IMR-90 (cell line): Measurements from ENCODE around the gene MRE11. TPM values are rescaled to one million over a fixed set of nuclear protein-coding genes. Genes with fewer than 3 reads are reported as not detected.

Experiments used
- ATAC-seq: fragments of 200-7000 bp; cut with Tn5 transposase; 2 replicates; pipeline ENCODE4 v1.9.1; 2020; ENCODE audit warnings: low read depth, mild to moderate bottlenecking, moderate library complexity
- BruUV-seq: library from RNA; stranded (reverse); fragments of 400-500 nt; replicated peaks from 2 replicates; lab custom pipeline; 2021; lab: Mats Ljungman, UMichigan
- CTCF ChIA-PET: fragments of 300-600 bp; formaldehyde crosslinking; extraction: SDS; loops from one replicate; lab custom pipeline; 2021; ENCODE audit warnings: antibody characterized with exemption; lab: Yijun Ruan, JAX
- POLR2A ChIA-PET: fragments of 300-600 bp; sonication (Branson Sonifier 250); formaldehyde crosslinking; loops from one replicate; lab custom pipeline; 2022; ENCODE audit warnings: antibody characterized with exemption; ENCODE audit not compliant: unreplicated experiment; lab: Charles Lee
- DNase-seq: peaks from one replicate; pipeline ENCODE4 v3.0.0; 2013
- H2AFZ ChIP-seq: replicated peaks from 2 replicates; pipeline ENCODE3; 2013; ENCODE audit warnings: low read length, mild to moderate bottlenecking; ENCODE audit not compliant: poor library complexity
- H2AK5ac ChIP-seq: 2 replicates; pipeline ENCODE4 v1.6.1; 2013; ENCODE audit warnings: low read depth, low read length, inconsistent platforms
- H2AK9ac ChIP-seq: replicated peaks from 2 replicates; pipeline ENCODE3; 2013; ENCODE audit warnings: mild to moderate bottlenecking, low read depth, low read length, moderate library complexity; ENCODE audit not compliant: poor library complexity
- H2BK120ac ChIP-seq: 2 replicates; pipeline ENCODE4 v1.6.1; 2013; ENCODE audit warnings: low read depth, low read length, inconsistent platforms
- H2BK15ac ChIP-seq: 3 replicates; pipeline ENCODE4 v1.6.1; 2013; ENCODE audit warnings: low read depth, low read length, inconsistent platforms
- H2BK20ac ChIP-seq: 2 replicates; pipeline ENCODE4 v1.6.1; 2013; ENCODE audit warnings: low read depth, mild to moderate bottlenecking, inconsistent platforms, low read length, moderate library complexity
- H2BK5ac ChIP-seq: 2 replicates; pipeline ENCODE4 v1.6.1; 2013; ENCODE audit warnings: mild to moderate bottlenecking, low read depth, low read length, inconsistent platforms; ENCODE audit not compliant: poor library complexity, severe bottlenecking
- H3K14ac ChIP-seq: replicated peaks from 2 replicates; pipeline ENCODE4 v1.6.1; 2013; ENCODE audit warnings: low read depth, low read length, inconsistent platforms
- H3K18ac ChIP-seq: 2 replicates; pipeline ENCODE4 v1.6.1; 2013; ENCODE audit warnings: low read depth, low read length, control low read depth
- H3K23ac ChIP-seq: 2 replicates; pipeline ENCODE4 v1.6.1; 2013; ENCODE audit warnings: low read depth, low read length, inconsistent platforms
- H3K27ac ChIP-seq: 2 replicates; pipeline ENCODE4 v1.5.1; 2013; ENCODE audit warnings: mild to moderate bottlenecking, control low read depth, low read length; ENCODE audit not compliant: insufficient read depth
- H3K27me3 ChIP-seq: 2 replicates; pipeline ENCODE4 v1.6.1; 2013; ENCODE audit warnings: low read length; ENCODE audit not compliant: control insufficient read depth, insufficient read depth
- H3K36me3 ChIP-seq: 2 replicates; pipeline ENCODE4 v1.6.1; 2013; ENCODE audit warnings: low read length, mixed read lengths; ENCODE audit not compliant: control insufficient read depth, insufficient read depth
- H3K4ac ChIP-seq: 2 replicates; pipeline ENCODE4 v1.6.1; 2013; ENCODE audit warnings: low read depth, low read length, inconsistent platforms
- H3K4me1 ChIP-seq: 2 replicates; pipeline ENCODE4 v1.6.1; 2013; ENCODE audit warnings: low read length, mixed read lengths; ENCODE audit not compliant: control insufficient read depth, insufficient read depth
- H3K4me2 ChIP-seq: 2 replicates; pipeline ENCODE4 v1.6.1; 2013; ENCODE audit warnings: low read depth, mild to moderate bottlenecking, control low read depth, low read length, moderate library complexity
- H3K4me3 ChIP-seq: 2 replicates; pipeline ENCODE4 v1.5.1; 2013; ENCODE audit warnings: low read depth, mild to moderate bottlenecking, control low read depth, low read length, moderate library complexity; ENCODE audit not compliant: insufficient read depth
- H3K56ac ChIP-seq: 2 replicates; pipeline ENCODE4 v1.6.1; 2013; ENCODE audit warnings: low read length, inconsistent platforms; ENCODE audit not compliant: insufficient read depth; ENCODE audit errors: extremely low read depth
- H3K79me1 ChIP-seq, 2 experiments: 2 replicates each; pipeline ENCODE4 v1.6.1; 2013; ENCODE audit warnings: low read length in 2 of 2, inconsistent platforms in 1 of 2, low read depth in 1 of 2
- H3K9ac ChIP-seq: 2 replicates; pipeline ENCODE4 v1.6.1; 2013; ENCODE audit warnings: low read depth, low read length, control low read depth
- H3K9me1 ChIP-seq: 2 replicates; pipeline ENCODE4 v1.6.1; 2013; ENCODE audit warnings: low read length, inconsistent platforms; ENCODE audit not compliant: insufficient read depth
- H3K9me3 ChIP-seq: 2 replicates; pipeline ENCODE4 v1.6.1; 2013; ENCODE audit warnings: low read length; ENCODE audit not compliant: control insufficient read depth, insufficient read depth
- H4K20me1 ChIP-seq: 2 replicates; pipeline ENCODE4 v1.6.1; 2013; ENCODE audit warnings: low read length, inconsistent platforms; ENCODE audit not compliant: insufficient read depth
- H4K5ac ChIP-seq: 2 replicates; pipeline ENCODE4 v1.6.1; 2013; ENCODE audit warnings: mild to moderate bottlenecking, low read depth, low read length, control low read depth
- H4K8ac ChIP-seq, 2 experiments: 2 replicates each; pipeline ENCODE4 v1.6.1; 2013; ENCODE audit warnings: low read depth in 2 of 2, low read length in 2 of 2, control low read depth in 1 of 2, inconsistent platforms in 1 of 2
- H4K91ac ChIP-seq: 2 replicates; pipeline ENCODE4 v1.6.1; 2013; ENCODE audit warnings: low read depth, low read length, inconsistent platforms; ENCODE audit not compliant: insufficient read depth
- BHLHE40 ChIP-seq: fragments of 150-350 bp; IDR thresholded peaks from 2 replicates; pipeline ENCODE4 v1.6.1; 2016; ENCODE audit warnings: mild to moderate bottlenecking, low read depth, low read length
- CEBPB ChIP-seq: IDR thresholded peaks from 2 replicates; pipeline ENCODE4 v1.6.1; 2012; ENCODE audit warnings: low read depth, low read length, improper control_type of control experiment
- CHD1 ChIP-seq: IDR thresholded peaks from 2 replicates; pipeline ENCODE4 v1.6.1; 2012; ENCODE audit warnings: low read depth, low read length, improper control_type of control experiment
- CTCF ChIP-seq: conservative IDR thresholded peaks from 2 replicates; pipeline ENCODE4 v1.5.1; 2012; ENCODE audit warnings: mild to moderate bottlenecking, low read depth, low read length, improper control_type of control experiment
- ELK1 ChIP-seq: fragments of 150-350 bp; IDR thresholded peaks from 2 replicates; pipeline ENCODE4 v1.6.1; 2016; ENCODE audit warnings: low read depth, mild to moderate bottlenecking, low read length, moderate library complexity, borderline replicate concordance
- FOS ChIP-seq: fragments of 150-350 bp; IDR thresholded peaks from 2 replicates; pipeline ENCODE4 v1.6.1; 2016; ENCODE audit warnings: low read depth, low read length
- MAFK ChIP-seq: IDR thresholded peaks from 2 replicates; pipeline ENCODE4 v1.6.1; 2012; ENCODE audit warnings: low read depth, low read length, improper control_type of control experiment
- MAZ ChIP-seq: IDR thresholded peaks from 2 replicates; pipeline ENCODE4 v1.6.1; 2012; ENCODE audit warnings: low read depth, mild to moderate bottlenecking, low read length, improper control_type of control experiment, moderate library complexity, borderline replicate concordance
- POLR2A ChIP-seq: IDR thresholded peaks from 2 replicates; pipeline ENCODE4 v1.6.1; 2012; ENCODE audit warnings: mild to moderate bottlenecking, low read depth, low read length
- RAD21 ChIP-seq: IDR thresholded peaks from 2 replicates; pipeline ENCODE4 v1.6.1; 2012; ENCODE audit warnings: low read length, improper control_type of control experiment
- RCOR1 ChIP-seq: IDR thresholded peaks from 2 replicates; pipeline ENCODE4 v1.6.1; 2012; ENCODE audit warnings: mild to moderate bottlenecking, low read length, improper control_type of control experiment; ENCODE audit not compliant: insufficient replicate concordance
- RFX5 ChIP-seq: IDR thresholded peaks from 2 replicates; pipeline ENCODE4 v1.8.0; 2012; ENCODE audit warnings: low read depth, mild to moderate bottlenecking, low read length, moderate library complexity
- SMC3 ChIP-seq: fragments of 150-350 bp; IDR thresholded peaks from 2 replicates; pipeline ENCODE4 v1.6.1; 2016; ENCODE audit warnings: low read depth, mild to moderate bottlenecking, antibody characterized with exemption, low read length, moderate library complexity
- USF2 ChIP-seq: fragments of 150-350 bp; IDR thresholded peaks from 2 replicates; pipeline ENCODE4 v1.6.1; 2017; ENCODE audit warnings: mild to moderate bottlenecking, antibody characterized with exemption, low read length, low read depth
- WGBS, 2 experiments: methylation state at CpG; one replicate each; pipeline versions ENCODE4 v1.1.5 to v1.1.7; 2013; ENCODE audit warnings: missing lambda C conversion rate in 2 of 2; ENCODE audit not compliant: insufficient read length in 1 of 2; ENCODE audit errors: extremely low coverage in 2 of 2; 5-methylcytosine and 5-hydroxymethylcytosine counted together
- dilution Hi-C: fragments of 300-500 bp; cut with HindIII; formaldehyde crosslinking; loops from one replicate; pipeline ENCODE4 v1.14.3; 2018; ENCODE audit warnings: low sequenced_read_pairs; ENCODE audit not compliant: unreplicated experiment
- in situ Hi-C: fragments of 300-500 bp; cut with MboI; formaldehyde crosslinking; loops from 3 replicates; pipeline ENCODE4 v1.14.3; 2019; ENCODE audit warnings: low sequenced_read_pairs, inconsistent platforms, mixed read lengths
- intact Hi-C: fragments of 100-400 bp; cut with micrococcal nuclease; formaldehyde crosslinking; loops from 2 replicates; pipeline ENCODE4 v1.10.0; 2022
- polyA plus RNA-seq, 3 experiments: library from polyadenylated mRNA; depleted of rRNA; stranded (reverse); fragments of >200 nt; gene quantifications; 2 replicates each; pipeline ENCODE4 v1.2.3, GENCODE V29; 2012; ENCODE audit warnings: low replicate concordance in 1 of 3
- total RNA-seq: library from RNA; depleted of rRNA; stranded (reverse); fragments of >200 nt; gene quantifications from 2 replicates; pipeline ENCODE4 v1.2.3, GENCODE V29; 2012

MRE11 gene
- total and polyA plus RNA-seq, 2 of the 4 experiments (the other 2 are of a cell fraction), result 9.0 to 15.6 TPM

GRCh38 chr11:94423507-94423906, 70.1 kb downstream of the MRE11 start:
- ChIA-PET CTCF (interaction anchor here (1.0 kb wide), 1 partner anchor 502 kb away, joined by 4 read pairs; no protein-coding TSS in a partner anchor), POLR2A (no interaction called here)
- intact Hi-C loops, result no loop called here
- no peak overlapping the region for H2BK120ac ChIP-seq
- H4K8ac ChIP-seq, result no peak overlapping the region
- H4K91ac ChIP-seq, result no peak overlapping the region
- H3K18ac ChIP-seq, result no peak overlapping the region
- no peak overlapping the region for H2BK5ac ChIP-seq
- in situ Hi-C loops, result loop anchor here (10.0 kb wide), 1 partner anchor 249 kb away; no protein-coding TSS in a partner anchor
- H3K27ac ChIP-seq, result no peak overlapping the region
- TF ChIP-seq FOS (no peak), MAFK (no peak), RAD21 (no peak), CHD1 (no peak), RCOR1 (no peak), POLR2A (no peak), CTCF (no peak), USF2 (no peak), MAZ (no peak), RFX5 (no peak), ELK1 (no peak), BHLHE40 (no peak), SMC3 (no peak), CEBPB (no peak)
- no CpG with 5 or more reads among the region's 3 CpGs for WGBS, 2 experiments
- ATAC-seq (no peak), DNase-seq (no peak)
- no peak overlapping the region for H2AFZ ChIP-seq
- no peak overlapping the region for H3K14ac ChIP-seq
- H3K27me3 ChIP-seq, result no peaks in the 10 kb centered on the region
- H3K4ac ChIP-seq, result no peak overlapping the region
- no peaks in the 10 kb centered on the region for H3K36me3 ChIP-seq
- BruUV-seq, result no TSS peak
- no peak overlapping the region for H2AK5ac ChIP-seq
- H3K4me2 ChIP-seq, result no peak overlapping the region
- H3K9me1 ChIP-seq, result peaks cover 6% of the 10 kb centered on the region; the same call in 1 of the 2 replicates
- H3K4me1 ChIP-seq, result peaks cover 3% of the 10 kb centered on the region; the same call in 1 of the 2 replicates
- no peaks in the 10 kb centered on the region for H3K9me3 ChIP-seq
- H3K23ac ChIP-seq, result no peak overlapping the region
- no peak overlapping the region for H3K9ac ChIP-seq
- dilution Hi-C loops, result no loop called here
- H2BK15ac ChIP-seq, result no peak overlapping the region
- H3K79me1 ChIP-seq, result 0 out of 4 replicates have a peak, but pooled peaks cover 0 to 4% of the 10 kb centered on the region in 2 experiments
- H3K56ac ChIP-seq, result no peak overlapping the region
- no peak overlapping the region for H2AK9ac ChIP-seq
- H2BK20ac ChIP-seq, result no peak overlapping the region
- H3K4me3 ChIP-seq, result no peak overlapping the region
- H4K20me1 ChIP-seq, result no peaks in the 10 kb centered on the region
- H4K5ac ChIP-seq, result no peak overlapping the region
